Activated naive CD8-positive, alpha-beta T cell treated with anti-CD3 and anti-CD28 coated beads, Interleukin-2, amount 50 U/mL, for 24 hours (primary cell): ENCODE results near the gene DNAJC4.

Experiments
- ATAC-seq: fragments of 150-1000 bp; cut with Tn5 transposase; one replicate; pipeline ENCODE4 v1.10.0; 2021
- DNase-seq: peaks from one replicate; pipeline ENCODE4 v3.0.0; 2021
- H3K27ac Mint-ChIP-seq: one replicate; pipeline ENCODE4 v1.8.0; 2021; ENCODE audit warnings: mild to moderate bottlenecking, mixed read lengths
- H3K27me3 Mint-ChIP-seq: one replicate; pipeline ENCODE4 v1.8.0; 2021; ENCODE audit warnings: mixed read lengths
- H3K36me3 Mint-ChIP-seq: one replicate; pipeline ENCODE4 v1.8.0; 2021; ENCODE audit warnings: low read depth, mixed read lengths
- H3K4me1 Mint-ChIP-seq: one replicate; pipeline ENCODE4 v1.8.0; 2021; ENCODE audit warnings: mixed read lengths
- H3K4me3 Mint-ChIP-seq: one replicate; pipeline ENCODE4 v1.8.0; 2021; ENCODE audit warnings: mild to moderate bottlenecking, moderate library complexity, mixed read lengths
- H3K9me3 Mint-ChIP-seq: one replicate; pipeline ENCODE4 v1.8.0; 2021; ENCODE audit warnings: mixed read lengths

Gene DNAJC4

GRCh38 chr11:64219755-64220154 lies 10.6 kb upstream of the DNAJC4 start:
- Mint-ChIP-seq H3K27ac (no peak overlapping the region), H3K36me3 (peaks cover 34% of the 10 kb centered on the region), H3K9me3 (no peaks in the 10 kb centered on the region), H3K4me1 (peaks cover 15% of the 10 kb centered on the region), H3K27me3 (no peaks in the 10 kb centered on the region), H3K4me3 (no peak overlapping the region)
- no peak for DNase-seq
- no peak for ATAC-seq

GRCh38 chr11:64220271-64220670 lies 10.1 kb upstream of the DNAJC4 start:
- Mint-ChIP-seq H3K4me3 (no peak overlapping the region), H3K27me3 (no peaks in the 10 kb centered on the region), H3K27ac (no peak overlapping the region), H3K4me1 (peaks cover 15% of the 10 kb centered on the region), H3K9me3 (no peaks in the 10 kb centered on the region), H3K36me3 (peaks cover 28% of the 10 kb centered on the region)
- ATAC-seq (no peak), DNase-seq (no peak)

- Mint-ChIP-seq H3K27ac (no peak overlapping the region), H3K36me3 (peaks cover 28% of the 10 kb centered on the region), H3K27me3 (no peaks in the 10 kb centered on the region), H3K4me1 (peaks cover 12% of the 10 kb centered on the region), H3K4me3 (no peak overlapping the region), H3K9me3 (no peaks in the 10 kb centered on the region)
- ATAC-seq, result no peak
- DNase-seq, result no peak
Observed at GRCh38 chr11:64220798-64221197, 9.6 kb upstream of the DNAJC4 start.

- H3K27ac Mint-ChIP-seq, result no peak overlapping the region
- H3K9me3 Mint-ChIP-seq, result no peaks in the 10 kb centered on the region
- DNase-seq (no peak), ATAC-seq (no peak)
- H3K27me3 Mint-ChIP-seq, result no peaks in the 10 kb centered on the region
- no peak overlapping the region for H3K4me3 Mint-ChIP-seq
- peaks cover 21% of the 10 kb centered on the region for H3K4me1 Mint-ChIP-seq
- peaks cover 22% of the 10 kb centered on the region for H3K36me3 Mint-ChIP-seq
Observed at GRCh38 chr11:64222651-64223000, 7.7 kb upstream of the DNAJC4 start.

- Mint-ChIP-seq H3K36me3 (peaks cover 20% of the 10 kb centered on the region), H3K9me3 (no peaks in the 10 kb centered on the region), H3K4me3 (no peak overlapping the region), H3K27me3 (no peaks in the 10 kb centered on the region), H3K4me1 (peaks cover 26% of the 10 kb centered on the region), H3K27ac (no peak overlapping the region)
- ATAC-seq (no peak), DNase-seq (no peak)
Observed at GRCh38 chr11:64223001-64223651, 7.2 kb upstream of the DNAJC4 start.

- peaks cover 35% of the 10 kb centered on the region for H3K4me1 Mint-ChIP-seq
- no peaks in the 10 kb centered on the region for H3K27me3 Mint-ChIP-seq
- H3K4me3 Mint-ChIP-seq, result peak overlapping the region; percentile 83
- peak overlapping the region; percentile 67 for H3K27ac Mint-ChIP-seq
- peaks cover 12% of the 10 kb centered on the region for H3K36me3 Mint-ChIP-seq
- H3K9me3 Mint-ChIP-seq, result no peaks in the 10 kb centered on the region
- DNase-seq (no peak), ATAC-seq (no peak)
Observed at GRCh38 chr11:64224151-64224890, 6.0 kb upstream of the DNAJC4 start.

DNA sequence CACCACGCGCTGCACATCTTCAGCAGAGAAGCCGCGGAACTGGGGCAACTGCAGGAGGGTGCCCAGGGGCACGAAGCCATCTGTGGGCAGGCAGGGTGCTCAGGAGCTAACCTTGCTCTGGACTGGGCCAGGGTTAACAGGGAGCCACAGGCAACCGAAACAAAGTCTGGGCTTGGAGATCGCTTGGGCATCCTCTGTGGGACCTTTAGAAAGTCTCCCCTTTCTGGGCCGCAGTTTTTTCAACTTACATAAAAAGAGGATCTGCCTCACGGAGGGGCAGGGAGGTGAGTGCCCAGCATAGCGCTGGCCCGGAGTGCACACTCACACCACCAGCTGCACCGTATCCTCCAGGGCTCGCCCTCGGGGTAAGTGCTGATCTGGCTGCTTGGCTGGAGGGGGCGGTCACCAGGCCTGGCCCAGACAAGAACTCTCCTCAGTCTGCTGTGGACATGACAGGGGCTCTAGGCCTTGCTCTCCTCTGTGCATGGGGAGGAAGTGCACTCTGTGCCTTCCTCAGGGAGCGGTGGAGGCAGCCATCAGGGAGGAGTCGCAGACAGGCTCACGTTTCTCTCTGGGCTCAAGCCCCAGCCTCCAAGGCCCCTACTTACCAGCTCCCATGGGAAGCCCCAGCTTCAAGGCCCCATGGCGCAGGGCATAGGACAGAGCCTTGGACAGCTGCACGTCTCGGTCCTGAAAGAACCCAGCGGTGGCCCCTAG lies 5.3 kb upstream of the DNAJC4 start:
- H3K4me3 Mint-ChIP-seq, result peak overlapping the region; percentile 83

DNA sequence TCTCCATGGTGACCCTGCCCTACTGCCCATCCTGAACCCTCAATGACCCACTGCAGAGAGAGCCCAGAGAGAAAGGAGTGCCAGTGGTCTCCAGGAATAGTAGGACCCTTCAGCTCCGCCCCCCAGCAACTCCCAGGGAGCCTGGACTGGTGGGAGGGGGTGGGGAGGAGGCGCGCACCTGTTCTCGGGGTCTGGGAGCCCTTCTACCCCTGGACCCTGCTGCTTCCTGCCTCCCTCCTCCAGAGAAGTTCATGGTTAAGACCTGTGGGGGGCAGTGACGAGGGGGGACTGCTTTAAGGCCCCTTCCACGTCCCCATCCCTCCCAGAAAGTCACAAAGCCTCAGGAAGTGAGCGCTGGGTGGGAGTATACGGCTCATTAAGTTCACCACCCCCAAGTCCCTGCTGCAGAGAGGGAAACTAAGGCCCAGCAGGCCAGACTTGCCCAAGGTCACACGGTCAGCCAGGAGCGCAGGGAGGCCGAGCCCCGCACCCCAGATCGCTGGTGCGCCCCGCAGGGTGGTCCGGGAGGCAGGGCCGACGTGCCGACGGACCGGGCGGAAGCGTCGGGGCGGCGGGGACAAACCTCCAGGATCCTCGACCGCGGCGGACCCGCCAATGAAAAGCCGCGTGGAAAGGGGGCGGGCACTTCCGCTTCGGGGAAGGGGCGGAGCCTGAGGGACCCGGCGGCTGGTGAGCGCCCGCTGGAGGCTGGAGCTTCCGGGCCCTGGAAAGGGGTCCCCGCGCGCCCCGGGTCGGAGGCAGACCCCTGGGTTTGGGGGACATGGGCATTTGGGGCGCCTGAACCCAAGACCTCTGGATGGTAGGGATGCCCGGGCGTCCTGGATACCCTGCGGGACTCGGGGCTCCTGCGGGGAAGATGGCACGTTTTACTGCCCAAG lies 4.5 kb upstream of the DNAJC4 start, which contains the start of the genes NUDT22 and TRPT1:
TSS of gene NUDT22 (plus strand) at position 667 of the 899 bp plus-strand sequence. CDS start 379 bp downstream, outside the sequence.
TSS of gene TRPT1 (minus strand) at position 579 of the 899 bp plus-strand sequence. CDS start at position 253, 326 bp downstream.
- ATAC-seq (peak; percentile 63), DNase-seq (peak; percentile 97)
- Mint-ChIP-seq H3K4me3 (peak within 1 kb of the TSS; percentile 83), H3K27me3 (no peaks in the 10 kb centered on the region), H3K27ac (peak within 1 kb of the TSS; percentile 81), H3K9me3 (no peaks in the 10 kb centered on the region), H3K36me3 (peaks cover 10% of the 10 kb centered on the region), H3K4me1 (peaks cover 44% of the 10 kb centered on the region)

More for the DNA sequence above, 5.3 kb upstream of the DNAJC4 start:
- Mint-ChIP-seq H3K27me3 (no peaks in the 10 kb centered on the region), H3K36me3 (peaks cover 11% of the 10 kb centered on the region), H3K4me1 (peaks cover 41% of the 10 kb centered on the region), H3K27ac (peak overlapping the region; percentile 81), H3K9me3 (no peaks in the 10 kb centered on the region)
- DNase-seq (no peak), ATAC-seq (peak; percentile 1)

GRCh38 chr11:64226507-64227051 lies 3.8 kb upstream of the DNAJC4 start:
- H3K36me3 Mint-ChIP-seq, result peaks cover 5% of the 10 kb centered on the region
- DNase-seq, result peak; percentile 74
- no peaks in the 10 kb centered on the region for H3K9me3 Mint-ChIP-seq
- H3K4me1 Mint-ChIP-seq, result peaks cover 50% of the 10 kb centered on the region
- ATAC-seq, result peak; percentile 50
- peak overlapping the region; percentile 78 for H3K27ac Mint-ChIP-seq
- H3K27me3 Mint-ChIP-seq, result no peaks in the 10 kb centered on the region
- peak overlapping the region; percentile 83 for H3K4me3 Mint-ChIP-seq

DNA sequence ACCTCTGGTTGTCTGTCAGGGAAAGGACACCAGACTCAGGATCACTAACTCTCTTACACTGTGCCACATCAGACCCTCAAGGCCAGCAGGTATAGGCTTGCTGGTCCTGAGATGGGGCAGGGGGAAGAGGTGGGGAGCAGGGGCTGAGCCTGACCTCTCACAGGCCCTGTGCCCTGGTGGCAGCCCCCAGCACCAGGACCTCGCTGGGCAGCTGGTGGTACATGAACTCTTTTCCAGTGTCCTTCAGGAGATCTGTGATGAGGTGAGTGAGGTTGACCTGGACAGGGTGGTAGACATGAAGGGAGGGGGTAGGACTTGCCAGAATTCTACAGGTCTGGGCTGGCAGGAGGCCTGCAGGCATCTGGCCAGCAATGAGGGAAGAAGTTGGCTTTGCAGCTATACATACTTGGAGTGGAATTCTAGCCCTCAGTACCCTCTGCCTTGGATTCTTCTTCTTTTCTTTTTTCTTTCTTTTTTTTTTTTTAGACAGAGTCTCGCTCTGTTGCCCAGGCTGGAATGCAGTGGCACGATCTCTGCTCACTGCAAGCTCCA lies 2.9 kb upstream of the DNAJC4 start:
- peaks cover 57% of the 10 kb centered on the region for H3K4me1 Mint-ChIP-seq
- no peak for DNase-seq
- no peaks in the 10 kb centered on the region for H3K27me3 Mint-ChIP-seq
- H3K4me3 Mint-ChIP-seq, result peak overlapping the region; percentile 83
- no peak for ATAC-seq
- no peaks in the 10 kb centered on the region for H3K9me3 Mint-ChIP-seq
- H3K27ac Mint-ChIP-seq, result peak overlapping the region; percentile 78
- peaks cover 2% of the 10 kb centered on the region for H3K36me3 Mint-ChIP-seq

DNA sequence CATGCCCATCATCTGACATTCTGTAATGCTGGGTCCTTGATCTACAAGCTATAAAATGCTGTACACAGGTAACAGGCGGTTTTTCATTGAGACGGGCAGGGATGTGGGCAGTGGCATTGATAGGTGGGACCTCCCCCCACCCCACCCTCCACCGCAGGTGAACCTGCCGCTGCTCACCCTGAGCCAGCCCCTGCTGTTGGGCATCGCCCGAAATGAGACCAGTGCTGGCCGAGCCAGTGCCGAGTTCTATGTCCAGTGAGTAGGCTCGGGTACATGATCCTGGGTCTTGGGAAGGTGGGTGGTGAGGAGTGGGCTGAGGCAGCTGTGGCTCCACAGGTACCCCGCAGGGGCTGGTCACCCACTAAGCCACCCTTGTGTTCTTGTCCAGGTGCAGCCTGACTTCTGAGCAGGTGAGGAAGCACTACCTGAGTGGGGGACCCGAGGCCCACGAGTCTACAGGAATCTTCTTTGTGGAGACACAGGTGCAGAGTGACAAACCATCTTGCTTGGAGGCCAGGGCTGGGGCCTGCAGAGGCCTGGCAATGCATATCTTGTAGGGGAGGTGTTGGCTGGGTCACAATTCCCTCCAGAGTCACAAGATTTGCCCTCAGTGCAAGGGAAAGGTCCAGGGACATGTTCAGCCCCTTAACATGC lies 1.1 kb upstream of the DNAJC4 start:
- Mint-ChIP-seq H3K36me3 (peaks cover 2% of the 10 kb centered on the region), H3K4me1 (peaks cover 61% of the 10 kb centered on the region), H3K4me3 (peak overlapping the region; percentile 81), H3K9me3 (no peaks in the 10 kb centered on the region), H3K27ac (peak overlapping the region; percentile 42), H3K27me3 (no peaks in the 10 kb centered on the region)
- ATAC-seq, result no peak
- DNase-seq, result no peak

- Mint-ChIP-seq H3K9me3 (no peaks in the 10 kb centered on the region), H3K4me3 (peak overlapping the region; percentile 81), H3K36me3 (peaks cover 2% of the 10 kb centered on the region), H3K27ac (peak overlapping the region; percentile 42), H3K27me3 (no peaks in the 10 kb centered on the region), H3K4me1 (peaks cover 59% of the 10 kb centered on the region)
- ATAC-seq (no peak), DNase-seq (no peak)
Observed at GRCh38 chr11:64229744-64230170, 591 bp upstream of the DNAJC4 start.

DNA sequence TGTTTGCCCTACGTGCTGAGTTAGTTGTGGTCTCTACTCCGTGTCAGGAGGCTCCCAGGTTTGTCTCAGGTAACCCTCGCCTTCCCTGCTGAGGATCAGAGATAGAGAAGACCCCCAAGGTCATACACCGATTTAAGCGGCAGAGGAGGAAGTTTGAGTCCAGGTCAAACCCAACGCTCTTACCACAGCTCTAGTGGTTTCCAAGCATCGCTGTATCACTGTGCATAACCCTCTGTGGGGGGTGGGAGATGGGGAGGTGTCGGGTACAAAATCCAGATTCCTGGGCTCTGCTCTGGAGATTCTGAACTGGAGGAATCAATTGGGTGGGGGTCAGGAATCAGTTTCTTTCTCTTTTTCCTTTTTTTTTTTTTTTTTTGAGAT lies 627 bp downstream of the DNAJC4 start:
- Mint-ChIP-seq H3K9me3 (no peaks in the 10 kb centered on the region), H3K4me3 (peak overlapping the region; percentile 81)

More for the DNA sequence above, 627 bp downstream of the DNAJC4 start:
- peaks cover 2% of the 10 kb centered on the region for H3K36me3 Mint-ChIP-seq
- no peak for ATAC-seq
- no peak for DNase-seq
- H3K27ac Mint-ChIP-seq, result peak overlapping the region; percentile 69
- peaks cover 59% of the 10 kb centered on the region for H3K4me1 Mint-ChIP-seq
- no peaks in the 10 kb centered on the region for H3K27me3 Mint-ChIP-seq
